A673 (cell line): ENCODE results near the gene PPM1E.

Experiments used
- CTCF ChIP-seq: fragments of 300-800, 200-600 bp; sonication (generic); conservative IDR thresholded peaks from 2 replicates; pipeline ENCODE4 v1.5.1; 2017; ENCODE audit warnings: low read depth, mild to moderate bottlenecking, antibody characterized with exemption, low read length, moderate library complexity, mixed read lengths
- EZH2 ChIP-seq: fragments of 200-600 bp; sonication (generic); IDR thresholded peaks from 2 replicates; pipeline ENCODE4 v1.6.1; 2017; ENCODE audit warnings: borderline replicate concordance, low read depth, mild to moderate bottlenecking, mixed read lengths, antibody characterized with exemption, low read length; ENCODE audit not compliant: poor library complexity, severe bottlenecking

GRCh38 chr17:58960068-58960467, 204.4 kb downstream of the PPM1E start:
- peak; percentile 47 for TF ChIP-seq CTCF
- no peak for TF ChIP-seq EZH2
